ENCODE data around the gene CD151. TPM values are rescaled to one million over a fixed set of nuclear protein-coding genes. Genes with fewer than 3 reads are reported as not detected.

The CD151 gene
- total and polyA plus RNA-seq, 10 donors = 38.0 to 142 (median 81.4) TPM

DNA sequence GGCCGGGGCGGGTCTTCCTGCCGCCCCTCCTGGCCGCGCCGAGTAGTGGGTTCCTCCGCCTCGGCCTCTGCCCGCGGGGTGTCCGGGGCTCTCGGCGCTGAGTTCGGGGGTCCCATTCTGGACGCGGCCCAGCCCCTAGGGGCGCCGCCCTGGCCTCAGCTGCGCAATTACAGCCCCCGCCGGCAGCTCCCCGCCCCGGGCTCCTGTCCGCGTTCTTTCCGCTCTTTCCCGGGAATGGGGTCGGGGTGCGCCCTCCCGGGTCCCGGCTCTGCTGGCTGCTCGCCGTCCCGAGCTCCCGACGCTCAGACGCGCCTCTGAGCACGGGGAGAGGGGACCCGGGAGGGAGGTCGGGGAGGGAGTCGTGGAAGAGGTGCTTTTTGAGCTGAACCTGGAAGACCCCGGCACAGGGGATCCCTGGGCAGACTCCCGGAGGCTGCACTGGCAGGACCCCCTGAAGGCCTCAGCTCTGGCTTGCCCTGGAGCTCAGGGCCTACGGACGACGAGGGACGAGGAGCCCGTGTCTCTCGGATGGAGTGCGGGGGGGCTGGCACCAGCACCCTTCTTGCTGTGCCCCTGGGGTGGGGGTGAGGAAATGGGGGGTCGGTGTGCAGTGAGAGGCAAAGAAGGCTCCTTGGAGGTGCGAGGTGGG is 10.5 kb downstream of the CD151 start:
- 1 to 2% (median 1%) methylated on average over 17 to 53 of the region's 53 CpGs for WGBS, 5 donors
- peaks cover 0 to 29% (median 21%) of the 10 kb centered on the region in 6 donors for H3K36me3 ChIP-seq
- intact Hi-C loops (cut with DNase I; ENCODE audit: low total_unique reads) = loop anchor here (10.0 kb wide), 1 partner anchor 212 kb away; no protein-coding TSS in a partner anchor

GRCh38 chr11:843818-844692 is 11.3 kb downstream of the CD151 start:
- 9 to 14% (median 12%) methylated on average over 5 to 25 of the region's 25 CpGs for WGBS, 5 donors
- Histone ChIP-seq H3K27ac (peak overlapping the region; percentile 92 to 97 (median 95)), H3K9me3 (no peaks in the 10 kb centered on the region), H3K4me3 (peak overlapping the region in 7 of 8 donors; percentile 91 to 100 (median 98)), H3K4me1 (peaks cover 35 to 95% (median 73%) of the 10 kb centered on the region in 6 donors), H3K27me3 (replicated peaks in 1 of 7) (peaks cover 0 to 43% (median 0%) of the 10 kb centered on the region in 7 donors), H3K36me3 (peaks cover 0 to 20% (median 13%) of the 10 kb centered on the region in 6 donors)
- peak; percentile 94 for DNase-seq
- no peak for TF ChIP-seq POLR2A (IDR thresholded peaks at IDR 0.05)
- TF ChIP-seq CTCF (IDR thresholded peaks at IDR 0.05 in 8 of 11, conservative IDR thresholded peaks at IDR 0.05 in 3 of 11) = peak in 2 of 11 experiments; percentile 5 to 25
- peak; percentile 94 for TF ChIP-seq POLR2AphosphoS5 (IDR thresholded peaks at IDR 0.05)
- intact Hi-C loops (cut with DNase I; ENCODE audit: low total_unique reads) = loop anchor here (10.0 kb wide), 1 partner anchor 211 kb away; no protein-coding TSS in a partner anchor

More for the DNA sequence above, 10.5 kb downstream of the CD151 start:
- Histone ChIP-seq H3K4me1 (peaks cover 27 to 95% (median 67%) of the 10 kb centered on the region in 6 donors), H3K9me3 (no peaks in the 10 kb centered on the region), H3K27me3 (replicated peaks in 1 of 7) (peaks cover 0 to 34% (median 0%) of the 10 kb centered on the region in 7 donors), H3K27ac (peak overlapping the region; percentile 92 to 97 (median 95)), H3K4me3 (peak overlapping the region; percentile 91 to 100 (median 98))
- no peak for TF ChIP-seq CTCF (IDR thresholded peaks at IDR 0.05 in 8 of 11, conservative IDR thresholded peaks at IDR 0.05 in 3 of 11)
- TF ChIP-seq POLR2AphosphoS5 (IDR thresholded peaks at IDR 0.05) = no peak
- no peak for TF ChIP-seq POLR2A (IDR thresholded peaks at IDR 0.05)
- DNase-seq = peak; percentile 88

DNA sequence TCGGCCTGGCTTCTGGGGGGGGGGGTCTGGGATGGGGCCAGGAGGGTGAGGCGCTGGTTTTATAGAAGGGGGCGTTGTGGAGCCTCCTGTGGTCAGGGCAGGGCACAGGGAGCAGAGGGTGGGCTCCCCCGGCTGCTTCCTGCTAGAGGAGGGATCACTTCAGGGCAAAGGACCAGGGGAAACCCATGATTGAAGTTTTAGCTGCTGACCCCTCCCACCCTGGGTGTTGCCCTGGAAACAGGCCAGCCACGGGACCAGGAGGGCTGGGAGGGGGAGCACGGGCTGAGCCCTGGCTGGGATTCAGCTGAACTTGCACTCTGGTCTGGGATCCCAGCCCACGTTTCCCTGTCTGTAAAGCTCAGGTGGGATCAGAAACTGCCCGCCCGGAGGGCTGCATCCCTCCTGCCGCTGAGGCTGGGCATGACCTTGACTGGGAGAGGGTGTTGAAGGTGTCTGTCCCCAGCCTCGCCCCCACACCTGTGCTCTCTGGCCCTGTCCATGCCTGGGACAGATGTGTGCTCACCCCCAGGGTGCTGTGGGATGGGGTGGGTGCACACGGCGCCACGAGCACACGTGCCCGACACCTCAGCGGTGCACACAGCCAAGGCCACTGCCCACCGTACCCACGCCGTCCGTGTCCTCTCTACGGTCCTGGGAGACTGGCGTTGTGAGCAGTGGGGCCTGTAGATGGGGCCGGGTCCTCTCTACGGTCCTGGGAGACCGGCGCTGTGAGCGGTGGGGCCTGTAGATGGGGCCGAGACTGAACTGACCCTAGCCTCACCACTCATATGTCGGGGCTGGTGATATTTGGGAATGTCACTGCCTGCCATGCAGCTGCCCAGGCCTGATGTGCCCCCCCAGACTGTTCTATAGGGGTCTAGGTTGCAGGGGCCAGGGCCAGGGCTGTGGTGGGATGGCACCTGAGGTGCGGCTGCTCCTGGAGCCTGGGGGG is 12.2 kb downstream of the CD151 start:
- peak overlapping the region; percentile 60 to 97 (median 95) for H3K27ac ChIP-seq
- peak overlapping the region in 6 of 8 donors; percentile 91 to 100 (median 98) for H3K4me3 ChIP-seq
- peaks cover 37 to 93% (median 77%) of the 10 kb centered on the region in 6 donors for H3K4me1 ChIP-seq
- TF ChIP-seq CTCF (IDR thresholded peaks at IDR 0.05 in 8 of 11, conservative IDR thresholded peaks at IDR 0.05 in 3 of 11) (peak in 2 of 11 experiments; percentile 20 to 26), POLR2A (IDR thresholded peaks at IDR 0.05) (no peak), POLR2AphosphoS5 (IDR thresholded peaks at IDR 0.05) (peak; percentile 69 to 79 (median 73))
- no peaks in the 10 kb centered on the region for H3K9me3 ChIP-seq
- DNase-seq = peak; percentile 90
- intact Hi-C loops (cut with DNase I; ENCODE audit: low total_unique reads) = loop anchor here (10.0 kb wide), 1 partner anchor 210 kb away; no protein-coding TSS in a partner anchor
- H3K27me3 ChIP-seq (replicated peaks in 1 of 7) = peaks cover 0 to 52% (median 4%) of the 10 kb centered on the region in 7 donors
- WGBS, 5 donors = 31 to 43% (median 35%) methylated on average over 11 to 31 of the region's 31 CpGs
- H3K36me3 ChIP-seq = peaks cover 0 to 11% (median 4%) of the 10 kb centered on the region in 6 donors

Data from spleen (tissue), 11 donors.